GM08714 (cell line): ENCODE measurements around the gene SNAP23.
A peak's percentile ranks its signal among the peaks of the same experiment; 100 is the strongest.

ENCODE experiments used
- H3K4me3 ChIP-seq: fragments of 200-500 bp; sonication (Bioruptor generic); 2 replicates; pipeline ENCODE4 v1.5.1; 2014; ENCODE audit warnings: mild to moderate bottlenecking, low read length, inconsistent platforms
- ZNF274 ChIP-seq: IDR thresholded peaks from 2 replicates; pipeline ENCODE4 v1.6.1; 2012; ENCODE audit warnings: mild to moderate bottlenecking, low read depth, low read length

SNAP23 gene

DNA sequence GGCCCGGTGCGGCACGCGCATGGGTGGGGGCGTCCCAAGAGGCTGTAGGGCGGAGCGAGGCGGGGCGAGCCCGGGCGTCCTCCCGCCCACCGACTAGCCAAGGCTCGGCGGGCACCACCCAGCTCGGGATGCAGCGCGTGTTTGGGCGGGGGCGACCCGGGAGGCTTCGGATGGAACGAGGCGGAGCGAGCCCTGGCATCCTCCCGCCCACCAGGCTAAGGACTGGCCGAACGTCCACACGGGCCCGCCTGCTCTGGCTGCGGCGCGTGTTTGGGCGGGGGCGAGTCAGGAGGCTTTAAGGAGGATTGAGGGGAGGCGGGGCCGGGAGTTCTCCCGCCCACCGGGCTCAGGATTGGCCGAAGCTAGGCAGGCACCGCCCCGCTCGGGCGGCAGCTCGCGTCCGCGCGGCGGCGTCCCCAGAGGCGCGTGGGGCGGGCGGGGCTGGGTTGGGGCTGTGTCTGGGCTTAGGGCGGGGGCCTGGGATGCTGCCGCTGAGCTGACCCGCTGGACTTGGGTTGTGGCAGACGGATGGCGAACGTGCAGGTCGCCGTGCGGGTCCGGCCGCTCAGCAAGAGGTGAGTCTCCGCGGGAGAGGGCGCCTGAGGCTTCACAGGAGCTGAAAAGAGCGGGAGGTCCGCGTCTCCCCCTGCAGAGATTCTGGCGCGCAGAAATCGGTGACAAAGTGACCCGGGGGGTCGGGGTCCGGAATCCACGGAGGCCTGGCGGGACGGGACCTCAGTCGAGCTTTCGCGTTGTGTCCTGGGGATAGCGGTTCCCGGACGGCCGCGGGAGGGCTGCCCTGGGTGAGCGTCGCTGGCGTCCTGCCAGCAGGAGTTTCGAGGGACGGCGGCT is 80.0 kb downstream of the SNAP23 start, which contains the start of gene STARD9:
Gene STARD9, plus strand, starts transcription at position 419 of the 852 bp plus-strand sequence. Its CDS starts 110 bp downstream, at position 529.
- no peak for TF ChIP-seq ZNF274
- H3K4me3 ChIP-seq: peak within 1 kb of the TSS; percentile 74

DNA sequence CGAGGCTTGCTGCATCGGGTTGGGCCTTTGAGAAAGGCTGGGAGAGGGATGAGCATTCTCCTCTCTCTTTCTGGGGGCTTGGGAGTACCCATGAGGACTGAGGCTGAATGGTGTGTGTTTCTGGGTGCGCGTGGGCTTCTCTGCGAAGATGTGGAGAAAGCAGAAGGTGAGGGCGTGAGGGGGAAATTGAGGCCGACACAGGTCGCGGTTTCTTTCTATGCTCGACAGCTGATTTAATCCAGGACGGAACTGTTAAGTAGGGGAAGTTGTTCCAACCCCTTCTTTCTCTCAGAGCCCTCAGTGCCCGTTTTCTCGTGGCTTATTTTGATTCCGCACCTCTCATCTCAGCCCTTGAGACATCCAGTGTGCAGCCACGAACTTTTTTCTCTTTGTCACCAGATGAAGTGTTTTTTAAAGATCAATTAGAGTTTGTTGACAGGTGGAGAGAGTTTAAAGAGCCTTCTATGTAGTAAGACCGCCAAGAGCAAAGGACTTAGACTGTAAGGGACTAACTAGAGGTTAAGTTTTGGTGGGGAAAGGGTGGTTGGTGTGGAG is 80.7 kb downstream of the SNAP23 start:
- peak overlapping the region; percentile 74 for H3K4me3 ChIP-seq
- no peak for TF ChIP-seq ZNF274

DNA sequence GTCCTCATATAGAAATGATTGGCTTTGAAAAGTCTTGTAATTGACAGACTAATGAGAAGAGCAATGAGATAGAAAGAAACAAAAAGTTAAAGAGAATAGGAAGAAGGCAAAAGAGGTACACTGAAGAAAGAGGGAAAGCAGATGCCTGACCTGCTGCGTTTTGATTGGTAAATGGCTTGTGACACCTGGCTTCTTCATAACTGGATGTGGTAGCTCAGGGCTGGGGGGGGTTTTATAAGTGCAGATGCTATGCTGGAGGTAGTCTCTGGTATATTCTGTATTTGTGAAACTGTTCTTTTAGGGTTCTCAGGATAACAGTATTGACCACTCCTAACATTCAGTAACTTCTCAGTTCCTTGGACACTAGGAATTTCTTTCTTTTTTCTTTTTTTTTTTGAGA is 81.3 kb downstream of the SNAP23 start:
- TF ChIP-seq ZNF274: no peak
- peak overlapping the region; percentile 74; the same call in 1 of the 2 replicates for H3K4me3 ChIP-seq

DNA sequence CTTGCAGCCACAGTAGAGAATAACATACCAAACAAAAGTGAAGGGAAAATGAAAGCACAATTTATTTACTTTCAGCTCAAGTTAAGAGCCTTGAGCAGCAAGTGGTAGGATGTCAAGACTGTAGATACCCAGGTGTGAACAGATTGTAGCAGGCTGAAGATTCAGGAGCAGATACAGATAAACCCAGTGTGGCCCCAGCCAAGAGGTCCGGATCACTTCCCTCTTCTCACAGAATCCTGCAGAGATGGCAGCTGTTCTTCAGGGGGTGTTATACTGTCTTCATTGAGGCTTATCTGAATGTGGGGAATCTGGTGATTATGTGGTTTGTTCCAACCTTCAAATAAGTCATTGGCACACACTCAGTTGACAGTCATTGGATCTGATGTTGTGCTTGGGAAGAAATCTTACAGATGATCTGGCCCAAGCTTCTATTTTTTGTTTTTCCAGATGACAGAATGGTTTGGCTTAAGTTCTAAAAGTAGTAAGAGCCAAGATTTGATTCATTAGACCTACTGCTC is 82.1 kb downstream of the SNAP23 start:
- H3K4me3 ChIP-seq: no peak overlapping the region; the same call in 1 of the 2 replicates
- TF ChIP-seq ZNF274: no peak

DNA sequence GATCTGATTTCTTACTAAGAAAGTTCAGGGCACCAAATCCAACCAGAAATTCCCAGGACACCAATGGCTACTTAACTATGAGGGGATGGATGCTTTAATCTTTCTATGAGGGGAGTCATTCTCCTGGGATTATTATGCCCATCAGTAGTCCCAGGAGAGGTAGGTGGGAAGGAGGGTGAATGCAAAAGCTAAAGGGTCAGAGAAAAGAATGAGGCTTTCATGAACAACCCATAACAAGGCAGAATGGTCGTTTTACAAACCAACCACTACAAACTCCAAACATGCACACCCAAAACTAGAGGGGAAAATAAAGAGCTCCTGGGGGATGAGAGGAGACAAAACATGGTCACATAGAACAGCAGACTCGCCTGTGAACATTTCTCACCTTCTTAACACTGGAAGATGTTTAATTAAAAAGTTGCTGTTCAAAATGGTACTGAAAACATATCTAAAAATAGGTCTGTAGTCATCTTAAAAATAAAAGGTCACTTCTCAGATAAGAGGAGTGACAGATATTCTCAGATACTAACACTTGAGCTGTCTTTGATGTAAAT is 83.6 kb downstream of the SNAP23 start:
- H3K4me3 ChIP-seq: no peak overlapping the region
- TF ChIP-seq ZNF274: no peak

DNA sequence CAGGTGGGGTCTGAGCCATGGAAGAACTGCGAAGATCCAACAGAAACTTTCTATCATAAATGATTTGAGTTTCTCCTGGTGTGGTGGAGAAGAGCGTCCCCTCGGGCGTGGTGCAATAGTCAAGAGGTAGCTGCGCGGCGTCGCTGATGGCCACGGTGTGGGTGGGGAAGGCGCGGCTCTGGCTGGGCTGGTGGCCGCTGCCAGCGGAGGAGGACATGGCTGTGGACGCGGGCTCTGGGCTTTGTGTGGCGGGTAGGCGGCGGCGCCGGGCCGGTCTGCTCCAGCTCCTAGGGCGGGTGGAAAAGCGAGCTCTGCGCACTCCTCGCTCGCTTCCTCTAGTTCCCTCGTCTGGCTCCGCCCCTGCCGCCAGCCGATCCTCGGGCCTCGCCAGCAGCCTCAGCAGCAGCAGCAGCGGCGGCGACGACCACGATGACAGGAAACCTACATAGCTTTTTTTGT is 85.9 kb downstream of the SNAP23 start:
- H3K4me3 ChIP-seq: peak overlapping the region; percentile 52; the same call in 1 of the 2 replicates
- TF ChIP-seq ZNF274: no peak
